Limb (tissue), 2 donors: ENCODE results near the gene ZNF814.
"Not testable (repeated sequence)": the region's sequence is repeated elsewhere in the genome, so short reads cannot be mapped to it uniquely, and the experiment has no call there.

Experiments used
- DNase-seq, 2 donors: peaks; one replicate each; pipeline ENCODE4 v3.0.0-alpha.2; 2016; ENCODE audit errors: extremely low spot score in 2 of 2

The ZNF814 gene

DNA sequence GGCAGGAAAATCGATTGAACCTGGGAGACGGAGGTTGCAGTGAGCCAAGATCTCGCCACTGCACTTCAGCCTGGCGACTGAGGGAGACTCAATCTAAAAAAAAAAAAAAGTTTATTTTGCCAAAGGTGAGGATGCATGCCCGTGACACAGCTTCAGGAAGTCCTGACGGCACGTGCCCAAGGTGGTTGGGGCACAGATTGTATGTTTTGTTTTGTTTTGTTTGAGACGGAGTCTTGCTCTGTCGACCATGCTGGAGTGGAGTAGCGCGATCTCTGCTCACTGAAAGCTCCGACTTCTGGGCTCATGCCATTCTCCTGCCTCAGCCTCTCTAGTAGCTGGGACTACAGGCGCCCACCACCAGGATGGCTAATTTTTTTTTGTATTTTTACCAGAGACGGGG, 70.9 kb downstream of the ZNF814 start:
- no peak for DNase-seq

DNA sequence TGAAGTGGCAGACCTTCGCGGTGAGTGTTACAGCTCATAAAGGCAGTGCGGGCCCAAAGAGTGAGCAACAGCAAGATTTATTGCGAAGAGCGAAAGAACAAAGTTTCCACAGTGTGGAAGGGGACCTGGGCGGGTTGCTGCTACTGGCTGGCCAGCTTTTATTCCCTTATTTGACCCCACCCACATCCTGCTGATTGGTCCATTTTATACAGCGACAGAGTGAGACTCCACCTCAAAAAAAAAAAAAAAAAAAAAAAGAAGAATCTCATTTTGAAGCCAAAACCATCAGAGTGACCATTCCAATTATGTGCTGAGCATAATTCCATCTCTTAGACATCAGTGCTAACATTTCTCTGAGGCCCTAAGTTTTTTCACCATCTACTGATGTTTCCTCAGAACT, 72.2 kb downstream of the ZNF814 start:
- no peak for DNase-seq

DNA sequence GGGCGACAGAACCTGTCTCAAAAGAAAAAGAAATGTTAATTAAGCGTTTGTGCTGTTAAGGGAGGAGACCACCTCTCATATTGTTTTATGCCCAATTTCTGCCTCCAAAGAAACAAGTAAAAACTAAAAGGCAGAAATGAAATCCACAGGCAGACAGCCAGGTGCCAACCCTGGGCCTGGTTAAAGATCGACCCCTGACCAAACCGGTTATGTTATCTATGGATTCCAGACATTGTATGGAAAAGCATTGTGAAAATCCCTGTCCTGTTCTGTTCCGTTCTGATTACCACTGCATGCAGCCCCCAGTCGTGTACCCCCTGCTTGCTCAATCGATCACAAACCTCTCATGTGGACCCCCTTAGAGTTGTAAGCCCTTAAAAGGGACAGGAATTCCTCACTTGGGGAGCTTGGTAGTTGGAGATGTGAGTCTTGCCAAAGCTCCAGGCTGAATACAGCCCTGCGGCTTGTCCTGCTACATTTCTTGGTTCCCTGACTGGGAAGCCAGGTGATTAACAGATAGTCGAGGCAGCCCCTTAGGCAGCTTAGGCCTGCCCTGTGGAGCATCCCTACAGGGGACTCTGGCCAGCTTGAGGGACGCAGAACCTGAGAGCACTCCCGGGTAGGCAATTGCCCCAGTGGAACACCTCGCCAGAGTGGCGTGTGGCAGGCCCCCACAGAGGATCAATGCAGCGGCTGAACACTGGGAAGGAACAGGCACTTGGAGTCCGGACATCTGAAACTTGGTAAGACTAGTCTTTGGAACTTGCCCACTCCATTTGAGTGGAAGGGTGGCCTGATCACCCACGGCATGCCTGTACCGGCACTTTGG, 73.4 kb downstream of the ZNF814 start:
- no peak for DNase-seq

DNA sequence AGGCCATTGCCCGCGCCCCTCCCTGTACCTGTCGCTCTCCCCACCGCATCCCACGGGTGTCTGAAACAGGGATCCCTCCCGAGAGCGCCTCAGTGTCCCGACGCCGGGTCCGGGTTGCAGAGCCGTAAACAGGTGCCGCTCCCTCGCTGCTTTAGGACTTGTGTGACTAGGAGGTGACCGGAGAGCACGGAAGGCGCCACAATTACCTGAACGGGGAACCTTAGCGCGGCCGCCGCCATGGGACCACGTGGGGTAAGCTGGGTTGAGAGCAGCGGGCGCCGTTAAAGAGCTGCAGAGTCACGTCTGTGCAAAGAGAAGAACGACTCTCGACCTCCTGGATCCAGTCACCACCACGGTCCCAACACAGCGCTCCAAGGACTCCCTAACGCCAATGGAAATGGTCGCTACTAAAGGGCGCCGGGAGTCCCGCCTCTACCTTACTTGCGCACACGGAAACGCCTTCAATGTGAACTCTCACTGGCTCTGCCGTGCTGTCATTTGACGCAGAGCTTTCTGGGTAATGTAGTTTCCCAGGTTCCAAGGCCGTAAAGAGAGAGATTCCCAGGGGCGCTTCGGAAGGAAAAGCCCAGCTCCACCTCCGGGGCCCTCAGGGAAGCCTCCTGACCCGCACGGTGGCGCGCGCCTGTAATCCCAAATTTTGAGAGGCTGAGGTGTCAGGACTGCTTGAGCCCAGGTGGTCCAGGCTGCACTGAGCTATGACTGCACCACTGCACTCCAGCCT, 74.2 kb downstream of the ZNF814 start, which contains the start of gene ZNF552:
ZNF552 (minus strand) TSS at position 409 of the 742 bp plus-strand sequence; CDS start at position 239, 170 bp downstream.
- peak; percentile 83 to 95 for DNase-seq

DNA sequence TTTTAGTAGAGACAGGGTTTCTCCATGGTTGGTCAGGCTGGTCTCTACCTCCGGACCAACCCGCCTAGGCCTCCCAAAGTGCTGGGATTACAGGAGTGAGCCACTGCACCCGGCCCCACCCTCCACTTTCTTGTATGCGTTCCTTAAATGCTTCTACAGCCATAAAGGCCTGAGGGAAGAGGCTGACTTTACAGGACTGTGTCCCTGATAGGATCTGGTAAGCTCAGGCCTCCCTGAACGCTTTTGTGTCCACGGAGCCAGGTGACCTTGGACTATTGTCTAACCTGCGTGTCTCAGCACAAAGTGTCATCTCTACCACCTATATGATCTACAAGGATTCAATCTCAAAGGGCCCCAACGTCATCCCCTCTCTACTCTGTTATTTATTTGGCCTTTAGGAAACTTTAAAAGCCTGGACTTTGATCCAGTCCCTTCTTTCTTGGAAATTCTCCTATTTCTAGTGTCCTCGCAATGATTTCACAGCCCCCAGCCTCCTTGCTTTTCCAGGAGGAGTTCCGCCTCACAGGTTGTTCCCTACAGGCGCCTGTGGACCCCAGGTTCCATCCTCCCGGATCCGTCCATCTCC, 74.8 kb downstream of the ZNF814 start:
- no peak for DNase-seq

DNA sequence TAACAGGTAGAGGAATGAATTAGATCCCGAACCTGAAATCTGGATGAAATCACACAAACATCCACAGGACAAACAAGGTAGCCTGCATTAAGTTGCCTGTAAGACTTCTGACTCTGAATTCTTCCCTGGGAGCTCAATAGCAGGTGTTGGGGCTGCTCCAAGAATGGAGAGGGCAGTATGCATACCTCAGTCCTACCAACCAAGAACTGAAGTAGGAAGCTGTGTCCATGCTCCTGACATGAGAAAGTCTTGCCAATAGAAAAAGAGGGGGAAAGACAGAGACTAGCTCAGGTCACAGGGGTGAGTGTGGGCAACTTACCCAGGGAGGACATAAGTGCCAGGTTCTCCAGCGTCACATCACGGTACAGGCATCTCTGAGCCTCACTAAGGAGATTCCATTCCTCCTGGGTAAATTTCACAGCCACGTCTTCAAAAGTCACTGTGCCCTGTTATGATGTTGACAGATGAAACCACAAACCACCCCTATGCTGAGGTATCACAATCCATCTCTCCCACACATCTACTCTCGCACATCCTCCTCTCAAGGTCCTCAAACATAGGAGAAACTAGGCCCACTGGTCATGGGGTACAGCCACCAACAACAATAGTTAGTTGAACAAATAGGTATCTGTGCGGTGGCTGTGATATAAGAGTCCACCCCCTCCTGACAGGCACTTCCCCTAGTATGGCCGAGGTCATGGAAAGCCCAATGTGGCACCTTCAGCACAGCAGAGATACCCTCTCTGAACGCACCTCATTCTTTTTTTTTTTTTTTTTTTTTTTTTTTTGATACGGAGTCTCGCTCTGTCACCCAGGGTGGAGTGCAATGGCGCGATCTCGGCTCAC, 75.6 kb downstream of the ZNF814 start:
- DNase-seq, result not testable (repeated sequence)

DNA sequence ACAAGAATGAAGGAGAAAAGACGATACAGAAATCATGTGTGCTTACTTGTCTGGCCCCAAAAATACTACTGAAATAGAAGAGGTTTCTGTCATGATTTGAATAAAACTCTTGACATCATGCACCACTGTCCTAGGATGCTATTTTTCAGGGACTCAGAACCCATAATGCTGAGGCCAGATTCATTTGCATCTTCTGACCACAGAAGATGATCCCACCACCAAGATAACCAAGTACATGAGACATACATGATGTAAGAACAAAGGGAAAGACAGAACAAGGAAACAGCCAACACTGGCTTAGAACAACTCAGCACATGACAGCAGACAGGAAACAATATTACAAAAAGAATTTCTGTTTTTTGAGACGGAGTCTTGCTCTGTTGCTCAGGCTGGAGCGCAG, 76.6 kb downstream of the ZNF814 start:
- no peak for DNase-seq

DNA sequence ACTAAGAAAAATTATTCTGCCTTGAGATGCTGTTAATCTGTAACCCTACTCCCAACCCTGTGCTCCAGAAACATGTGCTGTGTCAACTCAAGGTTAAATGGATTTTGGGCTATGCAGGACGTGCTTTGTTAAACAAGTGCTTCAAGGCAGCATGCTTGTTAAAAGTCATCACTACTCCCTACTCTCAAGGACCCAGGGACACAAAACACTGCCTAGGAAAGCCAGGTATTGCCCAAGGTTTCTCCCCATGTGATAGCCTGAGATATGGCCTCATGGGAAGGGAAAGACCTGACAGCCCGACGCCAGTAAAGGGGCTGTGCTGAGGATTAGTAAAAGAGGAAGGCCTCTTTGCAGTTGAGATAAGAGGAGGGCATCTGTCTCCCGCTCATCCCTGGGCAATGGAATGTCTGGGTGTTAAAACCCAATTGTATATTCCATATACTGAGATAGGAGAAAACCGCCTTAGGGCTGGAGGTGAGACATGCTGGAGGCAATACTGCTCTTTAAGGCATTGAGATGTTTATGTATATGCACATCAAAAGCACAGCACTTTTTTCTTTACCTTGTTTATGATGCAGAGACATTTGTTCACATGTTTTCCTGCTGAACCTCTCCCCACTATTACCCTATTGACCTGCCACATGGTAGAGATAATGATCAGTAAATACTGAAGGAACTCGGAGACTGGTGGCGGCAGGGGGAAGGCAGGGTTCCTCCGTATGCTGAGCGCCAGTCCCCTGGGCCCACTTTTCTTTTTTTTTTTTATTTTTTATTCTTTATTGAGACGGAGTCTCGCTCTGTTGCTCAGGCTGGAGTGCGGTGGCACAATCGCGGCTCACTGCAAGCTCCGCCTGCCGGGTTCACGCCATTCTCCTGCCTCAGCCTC, 78.2 kb downstream of the ZNF814 start:
- DNase-seq, result not testable (repeated sequence)

DNA sequence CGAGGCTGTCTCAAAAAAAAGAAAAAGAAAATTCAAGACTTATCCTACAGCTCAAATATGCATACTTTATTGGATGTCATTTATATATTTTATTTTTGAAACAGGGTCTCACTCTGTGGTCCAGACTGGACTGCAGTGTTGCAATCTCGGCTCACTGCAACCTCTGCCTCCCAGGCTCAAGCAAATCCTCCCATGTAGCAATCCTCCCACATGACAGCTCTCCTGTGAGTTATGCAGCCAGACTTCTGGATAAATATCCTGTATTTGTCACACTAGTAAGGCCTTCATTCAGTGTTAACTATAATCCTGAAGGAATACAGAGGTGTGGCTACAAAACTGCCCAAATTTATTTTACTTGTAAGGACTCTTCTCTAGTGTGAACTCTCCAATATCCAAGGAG, 81.3 kb downstream of the ZNF814 start:
- DNase-seq, result no peak

DNA sequence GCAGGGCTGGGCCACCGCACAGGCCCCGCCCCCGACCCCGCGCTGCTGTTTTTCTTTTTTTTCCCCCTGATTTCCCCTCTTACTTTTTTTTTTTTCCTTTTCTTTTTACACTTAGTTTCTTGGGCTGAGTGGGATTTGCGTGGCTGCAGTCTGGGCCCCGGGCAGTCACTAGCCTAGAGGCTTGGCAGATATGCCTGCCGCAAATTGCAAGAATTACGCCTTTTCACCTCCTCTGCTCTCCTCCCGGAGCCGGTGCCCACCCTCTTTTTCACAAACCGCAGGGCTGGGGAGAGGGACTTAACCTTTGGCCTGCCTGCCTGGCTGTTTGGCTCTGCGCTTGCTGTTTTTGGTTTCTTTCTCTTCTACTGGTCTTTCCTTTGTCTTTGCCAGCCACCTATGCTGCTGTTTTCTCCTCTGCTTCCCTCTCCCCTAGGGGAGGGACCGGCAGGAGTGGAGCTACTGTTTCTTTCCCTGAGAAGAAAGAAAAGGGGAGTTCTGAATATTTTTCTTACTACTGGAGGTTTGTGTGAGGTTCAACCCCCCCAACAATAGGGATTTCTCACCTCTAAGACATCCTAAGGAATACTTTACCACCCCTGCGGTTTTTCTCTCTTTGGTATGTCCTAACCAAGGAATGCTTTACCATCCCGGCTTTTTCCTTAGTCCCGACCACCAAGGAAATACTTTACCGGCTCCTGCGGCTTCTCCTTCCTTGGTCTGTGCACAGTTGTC, 85.1 kb downstream of the ZNF814 start:
- peak; percentile 44 to 72 for DNase-seq

DNA sequence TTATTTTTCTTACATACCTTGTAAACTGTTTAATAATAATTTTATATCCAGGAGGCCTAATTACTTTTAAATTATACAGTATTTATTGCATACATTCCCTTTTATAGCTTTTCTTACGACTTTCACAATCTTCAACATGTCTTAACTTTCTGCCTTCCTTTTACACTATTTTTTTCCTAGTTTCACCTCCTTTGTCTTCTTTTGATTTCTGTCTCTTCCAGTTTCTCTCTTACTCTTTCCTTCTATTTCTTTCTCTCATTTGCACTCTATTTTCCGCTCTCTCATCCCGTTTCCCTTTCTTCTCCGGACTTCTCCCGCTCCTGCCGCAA, 85.6 kb downstream of the ZNF814 start:
- DNase-seq, result no peak

DNA sequence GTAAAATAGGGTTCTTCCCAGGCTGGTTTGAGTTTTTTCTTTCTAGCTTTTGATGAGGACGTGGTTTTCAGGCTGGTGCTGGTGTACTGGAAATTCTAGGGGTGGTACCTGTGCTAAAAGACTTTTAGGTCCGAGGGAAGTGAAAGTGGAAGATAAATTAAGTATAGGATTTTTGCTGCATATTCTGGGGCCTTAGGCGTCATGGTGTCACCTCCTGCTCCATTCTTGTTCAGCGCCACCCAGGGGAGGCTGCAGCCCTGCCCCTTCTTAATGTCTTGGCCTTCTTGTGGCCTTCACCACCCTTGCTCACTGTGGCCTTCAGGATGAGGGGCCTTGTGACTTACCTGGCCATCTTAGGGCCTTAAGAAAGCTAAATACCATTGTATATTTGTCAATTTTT, 86.6 kb downstream of the ZNF814 start:
- DNase-seq, result no peak

DNA sequence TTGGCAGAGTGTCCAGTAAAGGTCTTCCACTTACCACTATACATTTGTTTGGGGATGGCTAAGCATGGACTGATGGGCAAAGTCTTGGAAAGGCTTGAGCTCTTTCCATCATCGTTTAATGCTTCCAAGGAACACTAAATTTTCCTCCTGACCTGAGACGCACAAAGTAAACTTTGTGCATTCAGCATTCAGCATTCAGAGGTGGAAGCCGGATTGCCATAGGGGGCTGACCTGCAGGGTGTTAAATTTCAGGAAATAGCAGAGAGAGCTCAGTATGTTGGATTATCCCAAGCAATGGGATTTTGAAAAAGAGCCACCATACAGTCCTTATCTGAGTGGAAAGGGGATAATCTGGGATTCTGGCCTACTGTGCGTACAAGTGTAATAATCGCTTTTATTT, 88.1 kb downstream of the ZNF814 start:
- no peak for DNase-seq
